H1 (cell line): ENCODE measurements around the gene RPL18. TPM values are rescaled to one million over a fixed set of nuclear protein-coding genes. Genes with fewer than 3 reads are reported as not detected.

Experiments
- CTCF ChIA-PET: fragments of 300-600 bp; sonication (Branson Sonifier 250); formaldehyde crosslinking; loops from one replicate; lab custom pipeline; 2021; ENCODE audit not compliant: partially characterized antibody; lab: Charles Lee
- POLR2A ChIA-PET: fragments of 300-600 bp; sonication (Branson Sonifier 250); formaldehyde crosslinking; loops from one replicate; lab custom pipeline; 2021; ENCODE audit warnings: inconsistent platforms; ENCODE audit not compliant: partially characterized antibody; lab: Charles Lee
- DNase-seq, 2 experiments: peaks; one replicate each; pipeline versions ENCODE4 v3.0.0 to v3.0.0-alpha.2; 2010 to 2022; ENCODE audit warnings: low spot score in 2 of 2, low read depth in 1 of 2, mixed read lengths in 1 of 2
- FAIRE-seq: peaks from 2 replicates; lab custom pipeline; 2011; peaks lifted over from hg19 to GRCh38; lab: Jason Lieb, UNC
- H2AFZ ChIP-seq: 2 replicates; pipeline ENCODE4 v1.8.1; 2012; ENCODE audit warnings: low read length, inconsistent platforms
- H2AK5ac ChIP-seq: 2 replicates; pipeline ENCODE4 v1.6.1; 2013; ENCODE audit warnings: low read depth, low read length
- H2BK120ac ChIP-seq: replicated peaks from 2 replicates; pipeline ENCODE3; 2013; ENCODE audit warnings: low read depth, low read length, inconsistent platforms
- H2BK12ac ChIP-seq: 2 replicates; pipeline ENCODE4 v1.6.1; 2013; ENCODE audit warnings: low read depth, low read length
- H2BK15ac ChIP-seq: 2 replicates; pipeline ENCODE4 v1.6.1; 2013; ENCODE audit warnings: low read length
- H2BK20ac ChIP-seq: 2 replicates; pipeline ENCODE4 v1.6.1; 2013; ENCODE audit warnings: low read length
- H2BK5ac ChIP-seq: 2 replicates; pipeline ENCODE4 v1.6.1; 2013; ENCODE audit warnings: low read depth, low read length
- H3K14ac ChIP-seq: 2 replicates; pipeline ENCODE4 v1.6.1; 2013; ENCODE audit warnings: inconsistent platforms; ENCODE audit not compliant: insufficient read length
- H3K18ac ChIP-seq: 2 replicates; pipeline ENCODE4 v1.6.1; 2013; ENCODE audit warnings: low read length; ENCODE audit errors: extremely low read depth
- H3K23ac ChIP-seq: 2 replicates; pipeline ENCODE4 v1.6.1; 2013; ENCODE audit warnings: inconsistent platforms; ENCODE audit not compliant: insufficient read length
- H3K23me2 ChIP-seq: 2 replicates; pipeline ENCODE4 v1.6.1; 2013; ENCODE audit warnings: low read depth, low read length
- H3K27ac ChIP-seq: 2 replicates; pipeline ENCODE4 v1.6.1; 2011; ENCODE audit warnings: low read depth, low read length, inconsistent platforms
- H3K27me3 ChIP-seq, 4 experiments: replicated peaks in 1 of 4; 1 replicate in 1 of 4; 2 replicates in 3 of 4; pipeline versions ENCODE4 v1.6.1 to v1.8.1; 2011 to 2013; ENCODE audit warnings: low read length in 3 of 4, mild to moderate bottlenecking in 3 of 4, inconsistent platforms in 2 of 4, mixed read lengths in 2 of 4, moderate library complexity in 1 of 4; ENCODE audit not compliant: control insufficient read depth in 3 of 4, insufficient read depth in 3 of 4; ENCODE audit errors: extremely low read depth in 1 of 4
- H3K36me3 ChIP-seq, 4 experiments: 2 replicates each; pipeline versions ENCODE4 v1.6.1 to v1.8.1; 2011 to 2013; ENCODE audit warnings: mild to moderate bottlenecking in 4 of 4, low read length in 3 of 4, moderate library complexity in 2 of 4, control low read depth in 1 of 4, inconsistent platforms in 1 of 4; ENCODE audit not compliant: insufficient read depth in 4 of 4, control insufficient read depth in 2 of 4
- H3K4ac ChIP-seq: replicated peaks from 2 replicates; pipeline ENCODE3; 2013; ENCODE audit warnings: low read length, low read depth, mixed read lengths, inconsistent platforms; ENCODE audit not compliant: insufficient read length
- H3K4me1 ChIP-seq, 4 experiments: replicated peaks in 1 of 4; 1 replicate in 1 of 4; 2 replicates in 3 of 4; pipeline versions ENCODE4 v1.6.1 to v1.8.1; 2011 to 2013; ENCODE audit warnings: low read length in 3 of 4, inconsistent platforms in 2 of 4, mixed read lengths in 1 of 4; ENCODE audit not compliant: insufficient read depth in 4 of 4, control insufficient read depth in 3 of 4
- H3K4me2 ChIP-seq, 2 experiments: 2 replicates each; pipeline versions ENCODE4 v1.6.1 to v1.8.1; 2011 to 2013; ENCODE audit warnings: low read depth in 2 of 2, low read length in 2 of 2, control low read depth in 1 of 2, inconsistent platforms in 1 of 2, mild to moderate bottlenecking in 1 of 2; ENCODE audit not compliant: insufficient read depth in 1 of 2
- H3K4me3 ChIP-seq, 4 experiments: fragments of 200-600, 300-600 bp in 1 of 4; sonication (generic), shearing (Covaris generic), sonication (Bioruptor Twin) in 1 of 4; 2 replicates each; pipeline versions ENCODE4 v1.5.1 to v1.8.1; 2011 to 2016; ENCODE audit warnings: low read length in 4 of 4, low read depth in 3 of 4, control low read depth in 2 of 4, inconsistent platforms in 2 of 4, mild to moderate bottlenecking in 2 of 4, mixed read lengths in 1 of 4, moderate library complexity in 1 of 4; ENCODE audit not compliant: insufficient read depth in 2 of 4; ENCODE audit errors: extremely low read depth in 1 of 4
- H3K56ac ChIP-seq: replicated peaks from 2 replicates; pipeline ENCODE3; 2013; ENCODE audit warnings: low read depth, mild to moderate bottlenecking, mixed read lengths, low read length, inconsistent platforms; ENCODE audit not compliant: insufficient read length
- H3K79me1 ChIP-seq: 2 replicates; pipeline ENCODE4 v1.6.1; 2013; ENCODE audit warnings: low read depth, low read length, control low read depth
- H3K79me2 ChIP-seq, 2 experiments: 2 replicates each; pipeline versions ENCODE4 v1.6.1 to v1.8.1; 2012 to 2013; ENCODE audit warnings: low read length in 2 of 2, mild to moderate bottlenecking in 2 of 2, inconsistent platforms in 1 of 2; ENCODE audit not compliant: insufficient read depth in 2 of 2, control insufficient read depth in 1 of 2
- H3K9ac ChIP-seq, 4 experiments: replicated peaks in 1 of 4; 1 replicate in 1 of 4; 2 replicates in 3 of 4; pipeline versions ENCODE4 v1.6.1 to v1.8.1; 2011 to 2013; ENCODE audit warnings: low read depth in 3 of 4, low read length in 3 of 4, control low read depth in 2 of 4, mild to moderate bottlenecking in 2 of 4, moderate library complexity in 2 of 4, inconsistent platforms in 1 of 4; ENCODE audit errors: extremely low read depth in 1 of 4
- H3K9me3 ChIP-seq, 2 experiments: 2 replicates each; pipeline versions ENCODE4 v1.6.1 to v1.8.1; 2012 to 2013; ENCODE audit warnings: mild to moderate bottlenecking in 2 of 2, moderate library complexity in 2 of 2, control low read depth in 1 of 2, inconsistent platforms in 1 of 2, low read depth in 1 of 2, low read length in 1 of 2, mixed read lengths in 1 of 2; ENCODE audit not compliant: insufficient read depth in 2 of 2
- H4K20me1 ChIP-seq, 2 experiments: replicated peaks in 1 of 2; 2 replicates each; pipeline versions ENCODE3 to v1.8.1; 2011 to 2013; ENCODE audit warnings: inconsistent platforms in 2 of 2, low read length in 2 of 2, mild to moderate bottlenecking in 1 of 2; ENCODE audit not compliant: insufficient read depth in 2 of 2, control insufficient read depth in 1 of 2
- H4K5ac ChIP-seq: 2 replicates; pipeline ENCODE4 v1.6.1; 2013; ENCODE audit warnings: low read length, low read depth, mixed read lengths, inconsistent platforms; ENCODE audit not compliant: insufficient read length
- H4K8ac ChIP-seq: 2 replicates; pipeline ENCODE4 v1.8.0; 2013; ENCODE audit warnings: mild to moderate bottlenecking, moderate library complexity, low read length, inconsistent platforms; ENCODE audit not compliant: insufficient read depth; ENCODE audit errors: extremely low read depth
- H4K91ac ChIP-seq: replicated peaks from 2 replicates; pipeline ENCODE3; 2013; ENCODE audit warnings: low read length, mixed read lengths, inconsistent platforms; ENCODE audit not compliant: insufficient read length
- E2F6 ChIP-seq: IDR thresholded peaks from 2 replicates; pipeline ENCODE4 v1.6.1; 2012; ENCODE audit warnings: inconsistent platforms
- FOSL1 ChIP-seq: IDR thresholded peaks from 2 replicates; pipeline ENCODE4 v1.6.1; 2011; ENCODE audit warnings: mild to moderate bottlenecking, low read depth, low read length, moderate library complexity; ENCODE audit not compliant: insufficient read depth
- GTF2F1 ChIP-seq: IDR thresholded peaks from 2 replicates; pipeline ENCODE4 v1.6.1; 2012; ENCODE audit warnings: low read depth, low read length, improper control_type of control experiment, borderline replicate concordance
- HDAC6 ChIP-seq: IDR thresholded peaks from one replicate; pipeline ENCODE4 v1.7.1; 2012; ENCODE audit warnings: low read depth, mild to moderate bottlenecking, inconsistent platforms, low read length, moderate library complexity
- KDM1A ChIP-seq: fragments of 200-600, 300-600 bp; sonication (generic); IDR thresholded peaks from 2 replicates; pipeline ENCODE4 v1.7.1; 2016; ENCODE audit warnings: mild to moderate bottlenecking, low read length, borderline replicate concordance
- SIN3A ChIP-seq, 2 experiments: IDR thresholded peaks in 1 of 2; conservative IDR thresholded peaks in 1 of 2; 2 replicates each; pipeline ENCODE4 v1.6.1; 2011 to 2012; ENCODE audit warnings: low read length in 2 of 2, improper control_type of control experiment in 1 of 2, low read depth in 1 of 2, mild to moderate bottlenecking in 1 of 2
- SIX5 ChIP-seq: IDR thresholded peaks from 2 replicates; pipeline ENCODE4 v1.6.1; 2011; ENCODE audit warnings: mild to moderate bottlenecking, low read depth, low read length
- SP1 ChIP-seq: IDR thresholded peaks from 2 replicates; pipeline ENCODE4 v1.6.1; 2011; ENCODE audit warnings: low read depth, low read length
- SP2 ChIP-seq: IDR thresholded peaks from 2 replicates; pipeline ENCODE4 v1.6.1; 2012; ENCODE audit warnings: mild to moderate bottlenecking, low read length, inconsistent platforms
- SP4 ChIP-seq: IDR thresholded peaks from 2 replicates; pipeline ENCODE4 v1.6.1; 2012; ENCODE audit warnings: low read length, inconsistent platforms
- TAF1 ChIP-seq: IDR thresholded peaks from 2 replicates; pipeline ENCODE4 v1.6.1; 2011; ENCODE audit warnings: mild to moderate bottlenecking, low read depth, low read length
- TAF7 ChIP-seq: optimal IDR thresholded peaks from 2 replicates; pipeline ENCODE3; 2011; ENCODE audit warnings: low read depth, mild to moderate bottlenecking, inconsistent platforms, low read length, moderate library complexity, borderline replicate concordance
- WGBS, 2 experiments: shearing (Covaris generic) in 1 of 2; methylation state at CpG; one replicate each; pipeline versions ENCODE4 v1.1.6 to v1.1.7; 2013 to 2015; ENCODE audit warnings: low lambda C conversion rate in 2 of 2, mixed read lengths in 2 of 2, inconsistent platforms in 1 of 2, low coverage in 1 of 2, missing lambda C conversion rate in 1 of 2; ENCODE audit not compliant: insufficient replicate concordance in 2 of 2, insufficient coverage in 1 of 2, insufficient read length in 1 of 2; ENCODE audit errors: extremely low coverage in 1 of 2, missing lambda C conversion rate in 1 of 2; 5-methylcytosine and 5-hydroxymethylcytosine counted together
- polyA plus RNA-seq, 7 experiments: library from polyadenylated mRNA; depleted of rRNA in 3 of 7; stranded (reverse) in 5 of 7; unstranded in 2 of 7; fragments of >200 nt in 5 of 7; fragments of 200-250 nt in 2 of 7; gene quantifications; 1 replicate in 5 of 7; 2 replicates in 1 of 7; 4 replicates in 1 of 7; pipeline versions ENCODE4 v1.2.1 to v1.2.3, GENCODE V29; 2011 to 2013; ENCODE audit warnings: missing spikeins in 2 of 7, mixed read lengths in 2 of 7
- total RNA-seq: library from RNA; stranded (reverse); fragmentation: NEBNext Ultra II Directional; extraction: Animal tissue kit (Norgen Biotek cat#: 25700); gene quantifications from 2 replicates; pipeline ENCODE4 v1.2.1, GENCODE V29; 2021

The RPL18 gene
- total and polyA plus RNA-seq, 2 of the 8 experiments (the other 6 are each of a cell fraction or from before 2014, with no cell fraction given) = 1,669 to 2,789 TPM

GRCh38 chr19:48637449-48637947 lies 18.5 kb upstream of the RPL18 start:
- POLR2A ChIA-PET = interaction anchor here (0.7 to 30.9 kb wide), 7 partner anchors 8 to 327 kb away, joined by 3 to 788 read pairs (median 4); partner anchors contain the start of genes CA11, FAM83E, RPL18 and SPACA4
- no peak overlapping the region for H2AFZ ChIP-seq
- TF ChIP-seq SIN3A (conservative IDR thresholded peaks at IDR 0.05 in 1 of 2, IDR thresholded peaks at IDR 0.05 in 1 of 2; ENCODE audit: low read depth in 1 of 2, low read length in 2 of 2) (0 out of 4 replicates have a peak, but pooled peaks of 1 of the 2 experiments have one; percentile 14), SIX5 (no peak), SP2 (0 out of 2 replicates have a peak, but pooled peaks have one; percentile 21), SP4 (peak; percentile 61; the same call in 1 of the 2 replicates), TAF7 (no peak), TAF1 (0 out of 2 replicates have a peak, but pooled peaks have one; percentile 6), SP1 (peak; percentile 84), GTF2F1 (peak; percentile 41; the same call in 1 of the 2 replicates), E2F6 (peak; percentile 99), HDAC6 (no peak), FOSL1 (no peak), KDM1A (no peak; the same call in 1 of the 2 replicates)

More at GRCh38 chr19:48637449-48637947, 18.5 kb upstream of the RPL18 start:
- Histone ChIP-seq H2BK15ac (no peak overlapping the region), H3K4me1 (peaks cover 9 to 28% (median 19%) of the 10 kb centered on the region in 4 experiments), H3K27me3 (peaks cover 0 to 2% (median 0%) of the 10 kb centered on the region in 4 experiments; a peak in 2 of 7 replicates), H2BK20ac (no peak overlapping the region), H3K14ac (no peak overlapping the region), H4K5ac (peak overlapping the region; percentile 24), H4K20me1 (no peaks in the 10 kb centered on the region), H3K36me3 (no peaks in the 10 kb centered on the region), H3K9ac (peak overlapping the region in 3 of 4 experiments; percentile 64 to 72 (median 66); a peak in 6 of 7 replicates), H3K9me3 (no peaks in the 10 kb centered on the region), H3K4ac (no peak overlapping the region), H2BK5ac (peak overlapping the region; percentile 95), H4K8ac (no peak overlapping the region), H2BK12ac (no peak overlapping the region; the same call in 1 of the 2 replicates), H2BK120ac (no peak overlapping the region), H2AK5ac (no peak overlapping the region), H3K4me3 (peak overlapping the region; percentile 58 to 74 (median 68)), H4K91ac (peak overlapping the region; percentile 17), H3K23ac (no peak overlapping the region), H3K4me2 (peak overlapping the region; percentile 94 to 95), H3K79me2 (no peaks in the 10 kb centered on the region), H3K56ac (peak overlapping the region; percentile 18), H3K23me2 (peaks cover 25% of the 10 kb centered on the region), H3K18ac (peak overlapping the region; percentile 93), H3K27ac (peak overlapping the region; percentile 89), H3K79me1 (no peaks in the 10 kb centered on the region)
- CTCF ChIA-PET = interaction anchor here (0.6 to 1.1 kb wide), 3 partner anchors 82 to 275 kb away, joined by 3 to 5 read pairs (median 3); partner anchors contain the start of gene MAMSTR
- 0% methylated on average over 36 of the region's 38 CpGs; no CpG with 5 or more reads in 1 of the 2 experiments for WGBS, 2 experiments
- FAIRE-seq (no peak), DNase-seq (peak; percentile 97)
